Measurements from ENCODE around the gene JAG1.

The JAG1 gene

DNA sequence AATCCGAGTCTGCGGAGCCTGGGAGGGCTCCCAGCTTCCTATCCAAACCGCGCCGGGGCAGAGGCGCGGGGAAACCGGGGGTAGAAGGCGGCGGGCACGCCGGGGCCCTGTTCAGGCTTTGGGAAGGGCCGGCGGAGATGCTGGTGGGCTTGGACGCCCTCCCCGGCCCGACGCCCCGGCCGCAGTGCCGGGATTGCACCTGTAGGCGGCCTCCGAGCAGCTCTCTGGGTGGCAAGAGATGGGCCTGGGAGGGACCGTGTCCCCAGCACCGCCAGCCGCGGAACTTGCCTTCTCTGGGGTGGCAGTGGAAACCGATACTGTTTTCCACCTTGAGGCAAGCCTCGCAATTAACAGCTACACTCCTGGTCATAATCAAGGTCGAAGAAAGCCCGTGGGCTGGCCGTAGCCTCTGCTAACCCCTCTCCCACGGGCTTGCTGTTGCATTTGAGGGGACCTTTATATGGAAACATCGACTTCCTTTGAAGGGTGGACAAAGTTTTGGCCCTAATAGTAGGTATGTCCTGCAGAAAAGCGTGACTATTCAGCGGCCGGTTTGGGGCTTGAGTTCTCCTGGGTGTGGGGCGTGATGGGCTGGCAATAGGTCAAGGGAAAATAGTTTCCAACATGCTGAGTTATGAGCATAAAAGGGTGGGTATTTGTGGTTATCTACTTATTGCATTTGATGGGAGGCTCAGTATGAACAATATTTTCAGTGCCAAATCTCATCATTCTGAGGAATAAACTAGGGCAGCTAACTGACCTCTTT is 1.1 kb upstream of the JAG1 start:
- H3K4me1 ChIP-seq (ENCODE audit: control insufficient read depth in 1 of 2, insufficient read depth in 2 of 2, low read length in 2 of 2), result peaks cover 5 to 15% of the 10 kb centered on the region in 2 experiments
- peak overlapping the region; percentile 87 for H3K9ac ChIP-seq (ENCODE audit: low read length)
- peak overlapping the region; percentile 98 for H3K27ac ChIP-seq (ENCODE audit: low read depth, low read length)
- no CpG with 5 or more reads among the region's 38 CpGs for WGBS (ENCODE audit: extremely low coverage, insufficient coverage, insufficient read length)
- H3K4me2 ChIP-seq (ENCODE audit: low read length), result peak overlapping the region; percentile 97
- H4K8ac ChIP-seq (ENCODE audit: low read depth, low read length), result peak overlapping the region; percentile 72
- peak; percentile 54 to 72 for DNase-seq
- H2BK5ac ChIP-seq (ENCODE audit: low read depth, low read length, poor library complexity), result peak overlapping the region; percentile 96
- peak overlapping the region; percentile 96 for H2BK120ac ChIP-seq (ENCODE audit: insufficient read depth, low read length, poor library complexity)
- H4K12ac ChIP-seq (ENCODE audit: low read depth, low read length), result peak overlapping the region; percentile 73
- H3K9me3 ChIP-seq (ENCODE audit: insufficient read depth, low read depth, low read length), result no peaks in the 10 kb centered on the region
- peak overlapping the region; percentile 70 for H3K4me3 ChIP-seq (ENCODE audit: low read depth, low read length)
- H2AK5ac ChIP-seq (ENCODE audit: low read length), result no peak overlapping the region
- peak overlapping the region; percentile 42 for H2AFZ ChIP-seq (ENCODE audit: insufficient read depth, low read length, poor library complexity)
- peak overlapping the region; percentile 73 for H2BK12ac ChIP-seq (ENCODE audit: low read length)
- H3K79me1 ChIP-seq (ENCODE audit: low read length), result peaks cover 28% of the 10 kb centered on the region
- H4K91ac ChIP-seq (ENCODE audit: low read depth, low read length), result peak overlapping the region; percentile 98
- H3K36me3 ChIP-seq (ENCODE audit: control insufficient read depth in 1 of 2, insufficient read depth in 2 of 2, low read length in 2 of 2), result peaks cover 5 to 8% of the 10 kb centered on the region in 2 experiments
- H3K23ac ChIP-seq (ENCODE audit: low read length), result no peak overlapping the region
- peaks cover 18% of the 10 kb centered on the region for H3K79me2 ChIP-seq (ENCODE audit: control insufficient read depth, insufficient read depth, low read length, poor library complexity)
- H3K4ac ChIP-seq (ENCODE audit: low read depth, low read length), result peak overlapping the region; percentile 87
- peak overlapping the region; percentile 92 for H3K14ac ChIP-seq (ENCODE audit: low read length)
- peak overlapping the region; percentile 42 for H3K18ac ChIP-seq (ENCODE audit: low read length)
- H3K27me3 ChIP-seq (ENCODE audit: insufficient read depth, low read length), result no peaks in the 10 kb centered on the region

DNA sequence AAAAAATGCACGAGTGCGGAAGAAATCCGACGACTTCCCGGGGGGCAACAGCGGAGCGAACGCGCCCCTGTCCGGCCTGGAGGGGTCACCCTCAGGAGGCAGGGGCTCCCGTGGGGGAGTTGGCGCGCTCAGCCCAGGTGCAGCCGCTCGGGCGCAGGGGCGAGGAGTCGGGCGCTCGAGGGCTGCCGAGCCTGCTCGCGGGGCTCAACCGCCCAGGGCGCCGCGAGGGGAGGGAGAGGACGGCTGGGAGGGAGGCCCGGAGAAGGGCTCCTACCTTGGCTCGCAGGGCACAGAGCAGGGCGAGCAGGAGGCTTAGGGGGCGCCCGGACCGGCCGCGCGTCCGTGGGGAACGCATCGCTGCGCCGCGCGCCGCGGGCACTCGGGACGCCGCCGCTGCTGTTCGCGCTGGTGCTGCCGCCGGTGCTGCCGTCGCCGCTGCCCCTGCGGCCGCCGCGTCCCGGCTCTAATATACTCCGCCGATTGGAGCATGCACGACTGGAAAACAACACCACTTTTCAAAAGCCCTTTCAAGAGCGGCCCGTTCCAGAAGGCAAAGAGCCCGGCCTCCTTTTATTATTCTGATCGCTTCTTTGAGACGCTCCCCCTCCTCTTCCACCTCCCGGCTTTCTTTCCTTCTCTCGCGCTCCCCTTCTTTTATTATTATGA is 490 bp downstream of the JAG1 start:
- H3K27ac ChIP-seq (ENCODE audit: low read depth, low read length), result peak overlapping the region; percentile 52
- peak overlapping the region; percentile 97 for H3K9ac ChIP-seq (ENCODE audit: low read length)
- peak overlapping the region; percentile 94 for H3K4me3 ChIP-seq (ENCODE audit: low read depth, low read length)
- H3K9me3 ChIP-seq (ENCODE audit: insufficient read depth, low read depth, low read length), result no peaks in the 10 kb centered on the region
- H3K79me1 ChIP-seq (ENCODE audit: low read length), result peaks cover 28% of the 10 kb centered on the region
- H2BK5ac ChIP-seq (ENCODE audit: low read depth, low read length, poor library complexity), result peak overlapping the region; percentile 45
- H3K14ac ChIP-seq (ENCODE audit: low read length), result peak overlapping the region; percentile 80
- no peak overlapping the region for H3K4ac ChIP-seq (ENCODE audit: low read depth, low read length)
- no peak overlapping the region for H4K8ac ChIP-seq (ENCODE audit: low read depth, low read length)
- H3K18ac ChIP-seq (ENCODE audit: low read length), result peak overlapping the region; percentile 87
- DNase-seq, result peak in 1 of 2 donors; percentile 38
- no peak overlapping the region for H3K23ac ChIP-seq (ENCODE audit: low read length)
- no peak overlapping the region for H4K12ac ChIP-seq (ENCODE audit: low read depth, low read length)
- peak overlapping the region; percentile 4 for H2AFZ ChIP-seq (ENCODE audit: insufficient read depth, low read length, poor library complexity)
- H2BK12ac ChIP-seq (ENCODE audit: low read length), result no peak overlapping the region
- H3K4me2 ChIP-seq (ENCODE audit: low read length), result peak overlapping the region; percentile 97
- H2BK120ac ChIP-seq (ENCODE audit: insufficient read depth, low read length, poor library complexity), result peak overlapping the region; percentile 5
- WGBS (ENCODE audit: extremely low coverage, insufficient coverage, insufficient read length), result no CpG with 5 or more reads among the region's 73 CpGs
- no peaks in the 10 kb centered on the region for H3K27me3 ChIP-seq (ENCODE audit: insufficient read depth, low read length)
- no peak overlapping the region for H2AK5ac ChIP-seq (ENCODE audit: low read length)
- H3K79me2 ChIP-seq (ENCODE audit: control insufficient read depth, insufficient read depth, low read length, poor library complexity), result peaks cover 18% of the 10 kb centered on the region
- H3K4me1 ChIP-seq (ENCODE audit: control insufficient read depth in 1 of 2, insufficient read depth in 2 of 2, low read length in 2 of 2), result peaks cover 5 to 15% of the 10 kb centered on the region in 2 experiments
- H4K91ac ChIP-seq (ENCODE audit: low read depth, low read length), result peak overlapping the region; percentile 73
- H3K36me3 ChIP-seq (ENCODE audit: control insufficient read depth in 1 of 2, insufficient read depth in 2 of 2, low read length in 2 of 2), result peaks cover 5 to 14% of the 10 kb centered on the region in 2 experiments

DNA sequence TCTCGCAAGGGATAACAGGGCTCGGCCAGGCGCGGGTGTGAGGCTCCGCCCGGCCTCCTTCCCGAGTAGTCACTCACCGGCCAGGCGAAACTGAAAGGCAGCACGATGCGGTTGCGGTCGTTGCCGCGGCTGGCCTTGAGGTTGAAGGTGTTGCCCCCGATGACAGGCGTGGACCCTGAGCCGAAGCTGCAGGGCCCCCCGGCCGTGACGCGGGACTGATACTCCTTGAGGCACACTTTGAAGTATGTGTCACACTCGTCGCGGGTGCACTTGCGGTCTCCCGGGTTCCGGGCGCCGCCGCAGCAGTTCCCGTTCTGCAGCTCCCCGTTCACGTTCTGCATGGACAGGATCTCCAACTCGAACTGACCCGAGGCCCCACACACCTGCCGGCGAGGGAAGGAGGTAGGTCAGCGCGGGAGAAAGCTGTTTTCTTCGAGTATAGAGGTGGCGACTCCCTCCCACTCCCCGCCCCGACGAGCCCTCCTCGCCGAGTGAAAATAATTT is 1.1 kb downstream of the JAG1 start:
- Histone ChIP-seq H2AFZ (ENCODE audit: insufficient read depth, low read length, poor library complexity) (peak overlapping the region; percentile 1), H3K4ac (ENCODE audit: low read depth, low read length) (peak overlapping the region; percentile 37), H3K36me3 (ENCODE audit: control insufficient read depth in 1 of 2, insufficient read depth in 2 of 2, low read length in 2 of 2) (peaks cover 5 to 18% of the 10 kb centered on the region in 2 experiments), H3K9ac (ENCODE audit: low read length) (peak overlapping the region; percentile 97), H3K4me3 (ENCODE audit: low read depth, low read length) (peak overlapping the region; percentile 94), H3K4me2 (ENCODE audit: low read length) (peak overlapping the region; percentile 97), H4K8ac (ENCODE audit: low read depth, low read length) (peak overlapping the region; percentile 11), H3K18ac (ENCODE audit: low read length) (peak overlapping the region; percentile 72), H2BK120ac (ENCODE audit: insufficient read depth, low read length, poor library complexity) (peak overlapping the region; percentile 38), H2AK5ac (ENCODE audit: low read length) (no peak overlapping the region), H4K12ac (ENCODE audit: low read depth, low read length) (no peak overlapping the region), H3K79me1 (ENCODE audit: low read length) (peaks cover 28% of the 10 kb centered on the region), H3K4me1 (ENCODE audit: control insufficient read depth in 1 of 2, insufficient read depth in 2 of 2, low read length in 2 of 2) (peaks cover 5 to 15% of the 10 kb centered on the region in 2 experiments), H4K91ac (ENCODE audit: low read depth, low read length) (peak overlapping the region; percentile 16), H3K9me3 (ENCODE audit: insufficient read depth, low read depth, low read length) (no peaks in the 10 kb centered on the region), H3K79me2 (ENCODE audit: control insufficient read depth, insufficient read depth, low read length, poor library complexity) (peaks cover 18% of the 10 kb centered on the region), H3K14ac (ENCODE audit: low read length) (peak overlapping the region; percentile 33), H3K27ac (ENCODE audit: low read depth, low read length) (no peak overlapping the region), H2BK12ac (ENCODE audit: low read length) (peak overlapping the region; percentile 15), H2BK5ac (ENCODE audit: low read depth, low read length, poor library complexity) (peak overlapping the region; percentile 11), H3K27me3 (ENCODE audit: insufficient read depth, low read length) (no peaks in the 10 kb centered on the region), H3K23ac (ENCODE audit: low read length) (peak overlapping the region; percentile 29)
- peak; percentile 56 to 72 for DNase-seq
- no CpG with 5 or more reads among the region's 47 CpGs for WGBS (ENCODE audit: extremely low coverage, insufficient coverage, insufficient read length)

DNA sequence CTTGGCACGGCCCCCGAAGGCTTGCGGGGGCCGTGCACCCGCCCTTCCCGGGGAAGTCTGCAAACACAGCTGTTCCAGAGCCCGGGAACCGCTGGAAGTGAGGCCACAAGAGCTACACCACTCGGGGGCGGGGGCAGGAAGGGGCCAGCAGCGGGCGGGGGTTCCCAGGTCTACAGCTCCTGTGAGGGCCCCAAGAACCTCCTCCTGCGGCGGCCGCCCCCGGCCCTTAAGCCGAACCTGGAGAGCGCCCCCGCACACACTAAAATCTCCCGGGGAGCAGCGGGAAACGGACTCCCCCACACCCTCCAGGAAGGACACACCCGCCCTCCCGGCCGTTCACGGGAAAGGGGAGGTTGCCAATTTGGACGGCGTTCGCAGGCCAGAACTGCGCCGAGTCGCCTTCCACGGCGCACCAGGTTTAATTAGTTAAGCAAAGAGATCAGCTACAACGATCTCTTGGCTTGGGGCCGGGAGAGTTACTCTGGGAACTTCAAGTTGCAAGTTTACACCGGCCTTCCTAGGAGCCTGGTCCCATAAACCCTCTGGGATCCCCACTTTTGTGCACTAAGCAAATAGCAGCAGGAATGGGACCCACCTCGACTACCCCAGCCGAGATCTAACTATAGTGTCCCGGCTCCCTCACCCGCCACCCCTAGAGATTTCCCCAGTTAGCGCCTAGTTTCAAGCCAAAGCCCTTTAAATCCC is 1.7 kb downstream of the JAG1 start:
- Histone ChIP-seq H3K18ac (ENCODE audit: low read length) (peak overlapping the region; percentile 72), H3K4me2 (ENCODE audit: low read length) (peak overlapping the region; percentile 97), H3K9me3 (ENCODE audit: insufficient read depth, low read depth, low read length) (no peaks in the 10 kb centered on the region), H2BK5ac (ENCODE audit: low read depth, low read length, poor library complexity) (peak overlapping the region; percentile 11), H3K4me1 (ENCODE audit: control insufficient read depth in 1 of 2, insufficient read depth in 2 of 2, low read length in 2 of 2) (peaks cover 6 to 18% of the 10 kb centered on the region in 2 experiments), H3K36me3 (ENCODE audit: control insufficient read depth in 1 of 2, insufficient read depth in 2 of 2, low read length in 2 of 2) (peaks cover 9 to 23% of the 10 kb centered on the region in 2 experiments), H3K79me1 (ENCODE audit: low read length) (peaks cover 28% of the 10 kb centered on the region), H4K91ac (ENCODE audit: low read depth, low read length) (peak overlapping the region; percentile 16), H2AK5ac (ENCODE audit: low read length) (no peak overlapping the region), H3K4me3 (ENCODE audit: low read depth, low read length) (peak overlapping the region; percentile 94), H3K9ac (ENCODE audit: low read length) (peak overlapping the region; percentile 97), H3K23ac (ENCODE audit: low read length) (no peak overlapping the region), H3K27ac (ENCODE audit: low read depth, low read length) (no peak overlapping the region), H2BK12ac (ENCODE audit: low read length) (peak overlapping the region; percentile 15), H3K14ac (ENCODE audit: low read length) (peak overlapping the region; percentile 33), H2AFZ (ENCODE audit: insufficient read depth, low read length, poor library complexity) (peak overlapping the region; percentile 4), H3K27me3 (ENCODE audit: insufficient read depth, low read length) (no peaks in the 10 kb centered on the region), H3K79me2 (ENCODE audit: control insufficient read depth, insufficient read depth, low read length, poor library complexity) (peaks cover 18% of the 10 kb centered on the region), H4K12ac (ENCODE audit: low read depth, low read length) (no peak overlapping the region), H3K4ac (ENCODE audit: low read depth, low read length) (peak overlapping the region; percentile 37), H2BK120ac (ENCODE audit: insufficient read depth, low read length, poor library complexity) (peak overlapping the region; percentile 38), H4K8ac (ENCODE audit: low read depth, low read length) (peak overlapping the region; percentile 11)
- DNase-seq, result peak in 1 of 2 donors; percentile 25
- no CpG with 5 or more reads among the region's 42 CpGs for WGBS (ENCODE audit: extremely low coverage, insufficient coverage, insufficient read length)
